Retinal pigment epithelial cell (primary cell): ENCODE data around the gene OR2J3.

Source experiments
- DNase-seq: peaks from one replicate; pipeline ENCODE4 v3.0.0-alpha.2; 2010; ENCODE audit warnings: low read depth
- H3K4me3 ChIP-seq: 2 replicates; pipeline ENCODE4 v1.5.1; 2011; ENCODE audit warnings: mild to moderate bottlenecking, low read length, control low read depth, moderate library complexity
- CTCF ChIP-seq: conservative IDR thresholded peaks from 2 replicates; pipeline ENCODE4 v1.5.1; 2011; ENCODE audit warnings: low read depth, low read length, control low read depth, inconsistent platforms

Gene OR2J3

GRCh38 chr6:29107758-29108157 lies at the start of gene OR2J3:
OR2J3 (plus strand) TSS chr6:29108058; CDS start chr6:29111891, 3,833 bp downstream.
- no peak for TF ChIP-seq CTCF
- DNase-seq = no peak

GRCh38 chr6:29071831-29072723 lies 35.8 kb upstream of the OR2J3 start:
- TF ChIP-seq CTCF = peak; percentile 70
- H3K4me3 ChIP-seq = no peak overlapping the region
- no peak for DNase-seq

More at GRCh38 chr6:29107758-29108157, at the start of gene OR2J3:
- no peak within 1 kb of the TSS for H3K4me3 ChIP-seq

GRCh38 chr6:29079203-29079602 lies 28.7 kb upstream of the OR2J3 start:
- TF ChIP-seq CTCF = no peak
- H3K4me3 ChIP-seq = no peak overlapping the region
- no peak for DNase-seq

GRCh38 chr6:29081312-29081711 lies 26.5 kb upstream of the OR2J3 start:
- TF ChIP-seq CTCF = no peak
- DNase-seq = no peak

GRCh38 chr6:29082457-29082856 lies 25.4 kb upstream of the OR2J3 start:
- H3K4me3 ChIP-seq = no peak overlapping the region
- no peak for DNase-seq
- no peak for TF ChIP-seq CTCF

More at GRCh38 chr6:29081312-29081711, 26.5 kb upstream of the OR2J3 start:
- no peak overlapping the region for H3K4me3 ChIP-seq

- no peak for TF ChIP-seq CTCF
Observed at GRCh38 chr6:29087213-29087612, 20.6 kb upstream of the OR2J3 start, which contains the start of gene OR2B3. OR2B3 (minus strand) TSS chr6:29087313; CDS start chr6:29087248, 65 bp downstream.

GRCh38 chr6:29092957-29093356 lies 14.9 kb upstream of the OR2J3 start:
- TF ChIP-seq CTCF = no peak
- DNase-seq = no peak

More at GRCh38 chr6:29087213-29087612, 20.6 kb upstream of the OR2J3 start, which contains the start of gene OR2B3:
- H3K4me3 ChIP-seq = no peak within 1 kb of the TSS
- DNase-seq = no peak

More at GRCh38 chr6:29092957-29093356, 14.9 kb upstream of the OR2J3 start:
- H3K4me3 ChIP-seq = no peak overlapping the region
